Endothelial cell of umbilical vein (primary cell): ENCODE measurements around the gene TNKS1BP1. TPM values are rescaled to one million over a fixed set of nuclear protein-coding genes. Genes with fewer than 3 reads are reported as not detected.

ENCODE experiments used
- BruUV-seq: library from RNA; stranded (reverse); fragments of 400-500 nt; replicated peaks from 2 replicates; lab custom pipeline; 2021; lab: Mats Ljungman, UMichigan
- CTCF ChIA-PET: fragments of 300-600, 350-600 bp; sonication (Branson Sonifier 250); formaldehyde crosslinking; loops from one replicate; lab custom pipeline; 2021; ENCODE audit warnings: antibody characterized with exemption, inconsistent platforms; lab: Charles Lee
- POLR2A ChIA-PET: fragments of 300-600, 350-600 bp; sonication (Branson Sonifier 250); formaldehyde crosslinking; loops from one replicate; lab custom pipeline; 2021; ENCODE audit warnings: antibody characterized with exemption, inconsistent platforms; lab: Charles Lee
- DNase-seq: peaks from one replicate; pipeline ENCODE4 v3.0.0-alpha.2; 2011; ENCODE audit warnings: low read depth, low spot score
- FAIRE-seq: peaks from 2 replicates; lab custom pipeline; 2011; peaks lifted over from hg19 to GRCh38; lab: Jason Lieb, UNC
- H2AFZ ChIP-seq: 2 replicates; pipeline ENCODE4 v1.6.0; 2012; ENCODE audit warnings: low read depth, low read length, control low read depth, inconsistent platforms
- H3K27ac ChIP-seq: 2 replicates; pipeline ENCODE4 v1.5.1; 2011; ENCODE audit warnings: low read depth, mild to moderate bottlenecking, control low read depth, low read length, moderate library complexity; ENCODE audit not compliant: insufficient read depth
- H3K27me3 ChIP-seq, 2 experiments: 2 replicates each; pipeline versions ENCODE4 v1.6.0 to v1.6.1; 2011; ENCODE audit warnings: low read length in 2 of 2, mixed read lengths in 1 of 2; ENCODE audit not compliant: control insufficient read depth in 2 of 2, insufficient read depth in 2 of 2
- H3K36me3 ChIP-seq, 2 experiments: 2 replicates in 1 of 2; 3 replicates in 1 of 2; pipeline ENCODE4 v1.5.1; 2011; ENCODE audit warnings: low read length in 2 of 2, mild to moderate bottlenecking in 1 of 2, moderate library complexity in 1 of 2; ENCODE audit not compliant: control insufficient read depth in 2 of 2, insufficient read depth in 2 of 2; ENCODE audit errors: extremely low read depth in 1 of 2
- H3K4me1 ChIP-seq: 3 replicates; pipeline ENCODE4 v1.5.1; 2011; ENCODE audit warnings: mild to moderate bottlenecking, low read length; ENCODE audit not compliant: control insufficient read depth, insufficient read depth; ENCODE audit errors: extremely low read depth
- H3K4me2 ChIP-seq: 2 replicates; pipeline ENCODE4 v1.6.1; 2011; ENCODE audit warnings: low read length, control low read depth, mixed read lengths; ENCODE audit not compliant: insufficient read depth
- H3K4me3 ChIP-seq, 3 experiments: fragments of 200-600 bp in 1 of 3; sonication (generic), shearing (Covaris generic) in 1 of 3; replicated peaks in 1 of 3; 2 replicates each; pipeline ENCODE4 v1.5.1; 2011 to 2016; ENCODE audit warnings: control low read depth in 3 of 3, low read length in 3 of 3, mild to moderate bottlenecking in 2 of 3, inconsistent platforms in 1 of 3, low read depth in 1 of 3, moderate library complexity in 1 of 3; ENCODE audit not compliant: insufficient read depth in 1 of 3
- H3K79me2 ChIP-seq: 2 replicates; pipeline ENCODE4 v1.6.0; 2012; ENCODE audit warnings: low read length, inconsistent platforms; ENCODE audit not compliant: control insufficient read depth, insufficient read depth
- H3K9ac ChIP-seq: replicated peaks from 2 replicates; pipeline ENCODE3; 2011; ENCODE audit warnings: low read length, control low read depth; ENCODE audit not compliant: insufficient read depth; ENCODE audit errors: extremely low read depth
- H3K9me1 ChIP-seq: replicated peaks from 3 replicates; pipeline ENCODE4 v1.6.0; 2011; ENCODE audit warnings: mild to moderate bottlenecking, low read length; ENCODE audit not compliant: control insufficient read depth, insufficient read depth; ENCODE audit errors: extremely low read depth
- H3K9me3 ChIP-seq: replicated peaks from 2 replicates; pipeline ENCODE4 v1.5.1; 2012; ENCODE audit warnings: low read length, inconsistent platforms; ENCODE audit not compliant: control insufficient read depth, insufficient read depth
- H4K20me1 ChIP-seq: replicated peaks from 2 replicates; pipeline ENCODE3; 2011; ENCODE audit warnings: mild to moderate bottlenecking, low read length; ENCODE audit not compliant: control insufficient read depth, insufficient read depth; ENCODE audit errors: extremely low read depth
- FOS ChIP-seq: IDR thresholded peaks from 2 replicates; pipeline ENCODE4 v1.6.1; 2011; ENCODE audit warnings: mild to moderate bottlenecking, low read length, moderate library complexity, borderline replicate concordance; ENCODE audit not compliant: insufficient read depth
- JUN ChIP-seq: IDR thresholded peaks from 2 replicates; pipeline ENCODE4 v1.6.1; 2011; ENCODE audit warnings: borderline replicate concordance, low read depth; ENCODE audit not compliant: insufficient read length, insufficient read depth
- MAX ChIP-seq: IDR thresholded peaks from 2 replicates; pipeline ENCODE4 v1.6.1; 2011; ENCODE audit not compliant: insufficient read depth, insufficient read length
- MYC ChIP-seq: IDR thresholded peaks from one replicate; pipeline ENCODE4 v1.6.1; 2011; ENCODE audit warnings: mild to moderate bottlenecking, low read depth, low read length
- POLR2AphosphoS5 ChIP-seq: IDR thresholded peaks from 2 replicates; pipeline ENCODE4 v1.6.1; 2012; ENCODE audit warnings: low read depth, mild to moderate bottlenecking, control low read depth, low read length, moderate library complexity; ENCODE audit not compliant: insufficient read depth
- dilution Hi-C: fragments of 300-500 bp; cut with MboI; formaldehyde crosslinking; loops from one replicate; pipeline ENCODE4 v1.15.0; 2019; ENCODE audit warnings: low sequenced_read_pairs; ENCODE audit not compliant: extremely low pct_ligation_motif_present
- intact Hi-C: fragments of 100-400 bp; cut with micrococcal nuclease; formaldehyde crosslinking; loops from one replicate; pipeline ENCODE4 v1.10.0; 2022
- polyA plus RNA-seq, 4 experiments: library from polyadenylated mRNA; depleted of rRNA in 3 of 4; stranded (reverse) in 3 of 4; unstranded in 1 of 4; fragments of >200 nt; gene quantifications; 2 replicates each; pipeline versions ENCODE4 v1.2.1 to v1.2.3, GENCODE V29; 2011 to 2012; ENCODE audit warnings: missing spikeins in 1 of 4
- total RNA-seq: library from RNA; stranded (reverse); gene quantifications from 2 replicates; pipeline ENCODE4 v1.2.3, GENCODE V29; 2021
- TF ChIP-seq, protein P1 (sequence below), 2 donors: IDR thresholded peaks; 1 replicate in 1 of 2; 2 replicates in 1 of 2; pipeline ENCODE4 v1.5.1; 2011; ENCODE audit warnings: low read length in 2 of 2, mild to moderate bottlenecking in 2 of 2, moderate library complexity in 2 of 2, control low read depth in 1 of 2, inconsistent platforms in 1 of 2, low read depth in 1 of 2; ENCODE audit not compliant: insufficient read depth in 1 of 2; ENCODE audit errors: extremely low read depth in 1 of 2

The TNKS1BP1 gene
- total and polyA plus RNA-seq, 2 donors (not counting 3 experiments of a cell fraction or from before 2014, with no cell fraction given), result 54.6 to 111 TPM

- BruUV-seq, result no TSS peak
- POLR2A ChIA-PET, result no interaction called here
Measured at GRCh38 chr11:57340039-57340615, 15.4 kb upstream of the TNKS1BP1 start.

More at GRCh38 chr11:57340039-57340615, 15.4 kb upstream of the TNKS1BP1 start:
- H3K9ac ChIP-seq, result no peak overlapping the region
- CTCF ChIA-PET, result interaction anchor here (0.6 to 1.6 kb wide), 6 partner anchors 22 to 499 kb away, joined by 3 to 8 read pairs (median 4); no protein-coding TSS in a partner anchor
- peaks cover 3% of the 10 kb centered on the region for H3K79me2 ChIP-seq
- intact Hi-C loops, result loop anchor here (2.0 kb wide), 1 partner anchor 499 kb away; no protein-coding TSS in a partner anchor
- dilution Hi-C loops, result no loop called here
- no peak overlapping the region for H3K4me3 ChIP-seq
- H3K27ac ChIP-seq, result no peak overlapping the region
- FAIRE-seq (no peak), DNase-seq (peak; percentile 19)
- H3K4me1 ChIP-seq, result peaks cover 6% of the 10 kb centered on the region
- H3K36me3 ChIP-seq, result no peaks in the 10 kb centered on the region
- no peak overlapping the region for H3K4me2 ChIP-seq
- H3K9me3 ChIP-seq, result no peaks in the 10 kb centered on the region
- H4K20me1 ChIP-seq, result no peaks in the 10 kb centered on the region
- no peaks in the 10 kb centered on the region for H3K9me1 ChIP-seq
- TF ChIP-seq JUN (no peak), POLR2AphosphoS5 (no peak), FOS (no peak), MYC (no peak), MAX (no peak)
- TF ChIP-seq, protein P1, sequence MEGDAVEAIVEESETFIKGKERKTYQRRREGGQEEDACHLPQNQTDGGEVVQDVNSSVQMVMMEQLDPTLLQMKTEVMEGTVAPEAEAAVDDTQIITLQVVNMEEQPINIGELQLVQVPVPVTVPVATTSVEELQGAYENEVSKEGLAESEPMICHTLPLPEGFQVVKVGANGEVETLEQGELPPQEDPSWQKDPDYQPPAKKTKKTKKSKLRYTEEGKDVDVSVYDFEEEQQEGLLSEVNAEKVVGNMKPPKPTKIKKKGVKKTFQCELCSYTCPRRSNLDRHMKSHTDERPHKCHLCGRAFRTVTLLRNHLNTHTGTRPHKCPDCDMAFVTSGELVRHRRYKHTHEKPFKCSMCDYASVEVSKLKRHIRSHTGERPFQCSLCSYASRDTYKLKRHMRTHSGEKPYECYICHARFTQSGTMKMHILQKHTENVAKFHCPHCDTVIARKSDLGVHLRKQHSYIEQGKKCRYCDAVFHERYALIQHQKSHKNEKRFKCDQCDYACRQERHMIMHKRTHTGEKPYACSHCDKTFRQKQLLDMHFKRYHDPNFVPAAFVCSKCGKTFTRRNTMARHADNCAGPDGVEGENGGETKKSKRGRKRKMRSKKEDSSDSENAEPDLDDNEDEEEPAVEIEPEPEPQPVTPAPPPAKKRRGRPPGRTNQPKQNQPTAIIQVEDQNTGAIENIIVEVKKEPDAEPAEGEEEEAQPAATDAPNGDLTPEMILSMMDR (IDR thresholded peaks at IDR 0.05; ENCODE audit: extremely low read depth in 1 of 2, insufficient read depth in 1 of 2, low read depth in 1 of 2, low read length in 2 of 2), result peak in 1 of 2 donors; percentile 5
- H3K27me3 ChIP-seq, result peaks cover 4 to 9% of the 10 kb centered on the region in 2 experiments
- no peak overlapping the region for H2AFZ ChIP-seq
